IMR-90 (cell line): ENCODE data around the gene PRKCA. TPM values are rescaled to one million over a fixed set of nuclear protein-coding genes. Genes with fewer than 3 reads are reported as not detected.

Experiments used
- ATAC-seq: fragments of 200-7000 bp; cut with Tn5 transposase; 2 replicates; pipeline ENCODE4 v1.9.1; 2020; ENCODE audit warnings: low read depth, mild to moderate bottlenecking, moderate library complexity
- BruUV-seq: library from RNA; stranded (reverse); fragments of 400-500 nt; replicated peaks from 2 replicates; lab custom pipeline; 2021; lab: Mats Ljungman, UMichigan
- CTCF ChIA-PET: fragments of 300-600 bp; formaldehyde crosslinking; extraction: SDS; loops from one replicate; lab custom pipeline; 2021; ENCODE audit warnings: antibody characterized with exemption; lab: Yijun Ruan, JAX
- POLR2A ChIA-PET: fragments of 300-600 bp; sonication (Branson Sonifier 250); formaldehyde crosslinking; loops from one replicate; lab custom pipeline; 2022; ENCODE audit warnings: antibody characterized with exemption; ENCODE audit not compliant: unreplicated experiment; lab: Charles Lee
- DNase-seq: peaks from one replicate; pipeline ENCODE4 v3.0.0; 2013
- H2AFZ ChIP-seq: replicated peaks from 2 replicates; pipeline ENCODE3; 2013; ENCODE audit warnings: low read length, mild to moderate bottlenecking; ENCODE audit not compliant: poor library complexity
- H2AK5ac ChIP-seq: 2 replicates; pipeline ENCODE4 v1.6.1; 2013; ENCODE audit warnings: low read depth, low read length, inconsistent platforms
- H2AK9ac ChIP-seq: replicated peaks from 2 replicates; pipeline ENCODE3; 2013; ENCODE audit warnings: mild to moderate bottlenecking, low read depth, low read length, moderate library complexity; ENCODE audit not compliant: poor library complexity
- H2BK120ac ChIP-seq: 2 replicates; pipeline ENCODE4 v1.6.1; 2013; ENCODE audit warnings: low read depth, low read length, inconsistent platforms
- H2BK15ac ChIP-seq: 3 replicates; pipeline ENCODE4 v1.6.1; 2013; ENCODE audit warnings: low read depth, low read length, inconsistent platforms
- H2BK20ac ChIP-seq: 2 replicates; pipeline ENCODE4 v1.6.1; 2013; ENCODE audit warnings: low read depth, mild to moderate bottlenecking, inconsistent platforms, low read length, moderate library complexity
- H2BK5ac ChIP-seq: 2 replicates; pipeline ENCODE4 v1.6.1; 2013; ENCODE audit warnings: mild to moderate bottlenecking, low read depth, low read length, inconsistent platforms; ENCODE audit not compliant: poor library complexity, severe bottlenecking
- H3K14ac ChIP-seq: replicated peaks from 2 replicates; pipeline ENCODE4 v1.6.1; 2013; ENCODE audit warnings: low read depth, low read length, inconsistent platforms
- H3K18ac ChIP-seq: 2 replicates; pipeline ENCODE4 v1.6.1; 2013; ENCODE audit warnings: low read depth, low read length, control low read depth
- H3K23ac ChIP-seq: 2 replicates; pipeline ENCODE4 v1.6.1; 2013; ENCODE audit warnings: low read depth, low read length, inconsistent platforms
- H3K27ac ChIP-seq: 2 replicates; pipeline ENCODE4 v1.5.1; 2013; ENCODE audit warnings: mild to moderate bottlenecking, control low read depth, low read length; ENCODE audit not compliant: insufficient read depth
- H3K27me3 ChIP-seq: 2 replicates; pipeline ENCODE4 v1.6.1; 2013; ENCODE audit warnings: low read length; ENCODE audit not compliant: control insufficient read depth, insufficient read depth
- H3K36me3 ChIP-seq: 2 replicates; pipeline ENCODE4 v1.6.1; 2013; ENCODE audit warnings: low read length, mixed read lengths; ENCODE audit not compliant: control insufficient read depth, insufficient read depth
- H3K4ac ChIP-seq: 2 replicates; pipeline ENCODE4 v1.6.1; 2013; ENCODE audit warnings: low read depth, low read length, inconsistent platforms
- H3K4me1 ChIP-seq: 2 replicates; pipeline ENCODE4 v1.6.1; 2013; ENCODE audit warnings: low read length, mixed read lengths; ENCODE audit not compliant: control insufficient read depth, insufficient read depth
- H3K4me2 ChIP-seq: 2 replicates; pipeline ENCODE4 v1.6.1; 2013; ENCODE audit warnings: low read depth, mild to moderate bottlenecking, control low read depth, low read length, moderate library complexity
- H3K4me3 ChIP-seq: 2 replicates; pipeline ENCODE4 v1.5.1; 2013; ENCODE audit warnings: low read depth, mild to moderate bottlenecking, control low read depth, low read length, moderate library complexity; ENCODE audit not compliant: insufficient read depth
- H3K56ac ChIP-seq: 2 replicates; pipeline ENCODE4 v1.6.1; 2013; ENCODE audit warnings: low read length, inconsistent platforms; ENCODE audit not compliant: insufficient read depth; ENCODE audit errors: extremely low read depth
- H3K79me1 ChIP-seq, 2 experiments: 2 replicates each; pipeline ENCODE4 v1.6.1; 2013; ENCODE audit warnings: low read length in 2 of 2, inconsistent platforms in 1 of 2, low read depth in 1 of 2
- H3K9ac ChIP-seq: 2 replicates; pipeline ENCODE4 v1.6.1; 2013; ENCODE audit warnings: low read depth, low read length, control low read depth
- H3K9me1 ChIP-seq: 2 replicates; pipeline ENCODE4 v1.6.1; 2013; ENCODE audit warnings: low read length, inconsistent platforms; ENCODE audit not compliant: insufficient read depth
- H3K9me3 ChIP-seq: 2 replicates; pipeline ENCODE4 v1.6.1; 2013; ENCODE audit warnings: low read length; ENCODE audit not compliant: control insufficient read depth, insufficient read depth
- H4K20me1 ChIP-seq: 2 replicates; pipeline ENCODE4 v1.6.1; 2013; ENCODE audit warnings: low read length, inconsistent platforms; ENCODE audit not compliant: insufficient read depth
- H4K5ac ChIP-seq: 2 replicates; pipeline ENCODE4 v1.6.1; 2013; ENCODE audit warnings: mild to moderate bottlenecking, low read depth, low read length, control low read depth
- H4K8ac ChIP-seq, 2 experiments: 2 replicates each; pipeline ENCODE4 v1.6.1; 2013; ENCODE audit warnings: low read depth in 2 of 2, low read length in 2 of 2, control low read depth in 1 of 2, inconsistent platforms in 1 of 2
- H4K91ac ChIP-seq: 2 replicates; pipeline ENCODE4 v1.6.1; 2013; ENCODE audit warnings: low read depth, low read length, inconsistent platforms; ENCODE audit not compliant: insufficient read depth
- RFX5 ChIP-seq: IDR thresholded peaks from 2 replicates; pipeline ENCODE4 v1.8.0; 2012; ENCODE audit warnings: low read depth, mild to moderate bottlenecking, low read length, moderate library complexity
- WGBS, 2 experiments: methylation state at CpG; one replicate each; pipeline versions ENCODE4 v1.1.5 to v1.1.7; 2013; ENCODE audit warnings: missing lambda C conversion rate in 2 of 2; ENCODE audit not compliant: insufficient read length in 1 of 2; ENCODE audit errors: extremely low coverage in 2 of 2; 5-methylcytosine and 5-hydroxymethylcytosine counted together
- dilution Hi-C: fragments of 300-500 bp; cut with HindIII; formaldehyde crosslinking; loops from one replicate; pipeline ENCODE4 v1.14.3; 2018; ENCODE audit warnings: low sequenced_read_pairs; ENCODE audit not compliant: unreplicated experiment
- in situ Hi-C: fragments of 300-500 bp; cut with MboI; formaldehyde crosslinking; loops from 3 replicates; pipeline ENCODE4 v1.14.3; 2019; ENCODE audit warnings: low sequenced_read_pairs, inconsistent platforms, mixed read lengths
- intact Hi-C: fragments of 100-400 bp; cut with micrococcal nuclease; formaldehyde crosslinking; loops from 2 replicates; pipeline ENCODE4 v1.10.0; 2022
- polyA plus RNA-seq, 3 experiments: library from polyadenylated mRNA; depleted of rRNA; stranded (reverse); fragments of >200 nt; gene quantifications; 2 replicates each; pipeline ENCODE4 v1.2.3, GENCODE V29; 2012; ENCODE audit warnings: low replicate concordance in 1 of 3
- total RNA-seq: library from RNA; depleted of rRNA; stranded (reverse); fragments of >200 nt; gene quantifications from 2 replicates; pipeline ENCODE4 v1.2.3, GENCODE V29; 2012

Gene PRKCA
- total and polyA plus RNA-seq, 2 of the 4 experiments (the other 2 are of a cell fraction): 31.0 to 46.0 TPM

- Histone ChIP-seq H3K4ac (peak overlapping the region; percentile 99), H3K9ac (no peak overlapping the region), H2BK120ac (peak overlapping the region; percentile 99), H3K23ac (peak overlapping the region; percentile 98), H3K27ac (peak overlapping the region; percentile 97), H2BK5ac (peak overlapping the region; percentile 90), H3K18ac (peak overlapping the region; percentile 95), H2AFZ (no peak overlapping the region), H3K27me3 (no peaks in the 10 kb centered on the region), H3K4me2 (no peak overlapping the region), H4K91ac (peak overlapping the region; percentile 94), H2BK15ac (peak overlapping the region; percentile 93; the same call in 2 of the 3 replicates), H3K56ac (0 out of 2 replicates have a peak overlapping the region, but pooled peaks have one; percentile 36), H3K79me1 (peaks cover 28 to 91% of the 10 kb centered on the region in 2 experiments), H2AK9ac (peak overlapping the region; percentile 66), H3K4me3 (no peak overlapping the region), H3K14ac (peak overlapping the region; percentile 92), H3K9me3 (no peaks in the 10 kb centered on the region), H3K4me1 (peaks cover 25% of the 10 kb centered on the region), H3K36me3 (no peaks in the 10 kb centered on the region), H4K20me1 (peaks cover 5% of the 10 kb centered on the region), H2AK5ac (peak overlapping the region; percentile 82), H4K5ac (peak overlapping the region; percentile 90), H3K9me1 (peaks cover 22% of the 10 kb centered on the region), H2BK20ac (peak overlapping the region; percentile 99), H4K8ac (peak overlapping the region; percentile 44 to 76; a peak in 3 of 4 replicates)
- WGBS, 2 experiments: 64% methylated on average over 5 of the region's 10 CpGs; no CpG with 5 or more reads in 1 of the 2 experiments
- in situ Hi-C loops (no loop called here), intact Hi-C loops (loop anchor here (5.0 kb wide), 1 partner anchor 41 kb away; no protein-coding TSS in a partner anchor), dilution Hi-C loops (no loop called here)
- peak; percentile 21 for ATAC-seq
- no peak for TF ChIP-seq RFX5
- no TSS peak for BruUV-seq
- ChIA-PET POLR2A (no interaction called here), CTCF (interaction anchor here (1.0 to 1.1 kb wide), 2 partner anchors 13 to 27 kb away, joined by 4 to 5 read pairs; no protein-coding TSS in a partner anchor)
- no peak for DNase-seq
Observed at GRCh38 chr17:66507982-66508760, 205.8 kb downstream of the PRKCA start.
